GM21717 (cell line): ENCODE measurements around the gene CDKL4.
"Not testable (repeated sequence)": the region's sequence is repeated elsewhere in the genome, so short reads cannot be mapped to it uniquely, and the experiment has no call there.

Source experiments
- ATAC-seq: cut with Tn5 transposase; IDR thresholded peaks from one replicate; pipeline ENCODE4 v1.9.1; 2021; ENCODE audit warnings: mild to moderate bottlenecking, moderate library complexity; ENCODE audit not compliant: unreplicated experiment

CDKL4 gene

GRCh38 chr2:39243469-39244123, at the start of gene CDKL4:
Gene CDKL4, minus strand, starts transcription at chr2:39243970.
- ATAC-seq: no peak

- no peak for ATAC-seq
Observed at GRCh38 chr2:39290433-39290832, 46.7 kb upstream of the CDKL4 start.

- ATAC-seq: no peak
Observed at GRCh38 chr2:39289609-39290008, 45.8 kb upstream of the CDKL4 start.

DNA sequence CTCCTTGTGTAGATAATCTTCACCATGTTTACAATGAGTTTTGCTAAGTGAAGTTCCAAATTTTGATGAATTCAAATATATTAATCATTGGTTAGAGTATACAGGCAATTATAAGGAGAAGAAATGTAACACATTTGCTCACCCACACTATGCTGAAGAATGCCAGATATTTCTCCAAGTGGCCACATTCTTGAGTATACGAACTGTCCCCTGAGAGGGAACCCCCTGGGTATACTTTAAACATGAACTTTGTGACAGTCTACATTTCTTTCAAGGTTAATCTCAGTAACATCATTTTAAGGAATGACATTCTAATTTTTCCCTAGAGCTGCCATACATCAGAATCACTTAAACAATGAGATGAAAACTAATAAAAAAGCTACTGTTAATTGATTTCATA, 39.8 kb upstream of the CDKL4 start:
- no peak for ATAC-seq

DNA sequence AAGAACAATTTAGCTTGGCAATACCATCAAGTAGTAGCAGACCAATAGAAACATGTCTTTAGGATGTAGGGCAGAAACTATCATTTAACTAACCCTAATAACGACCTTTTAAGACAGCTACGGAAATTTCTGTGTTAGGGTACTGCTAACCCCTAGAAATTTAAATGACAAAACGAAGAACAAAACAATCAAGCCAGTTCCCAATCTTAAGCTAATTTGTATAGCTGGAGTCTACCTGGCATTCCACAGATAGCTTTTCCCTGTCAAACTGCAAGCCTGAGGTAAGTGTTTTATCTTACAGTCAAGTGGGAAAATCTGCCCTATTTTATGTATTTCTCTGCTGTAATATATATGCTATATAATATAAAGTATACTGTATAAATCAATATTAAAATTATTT, 37.6 kb upstream of the CDKL4 start:
- ATAC-seq: no peak

- ATAC-seq: no peak
Observed at GRCh38 chr2:39275016-39275415, 31.2 kb upstream of the CDKL4 start.

GRCh38 chr2:39269941-39270340, 26.2 kb upstream of the CDKL4 start:
- no peak for ATAC-seq

GRCh38 chr2:39266916-39267434, 23.2 kb upstream of the CDKL4 start:
- no peak for ATAC-seq

GRCh38 chr2:39266139-39266805, 22.5 kb upstream of the CDKL4 start:
- peak; percentile 85 for ATAC-seq

DNA sequence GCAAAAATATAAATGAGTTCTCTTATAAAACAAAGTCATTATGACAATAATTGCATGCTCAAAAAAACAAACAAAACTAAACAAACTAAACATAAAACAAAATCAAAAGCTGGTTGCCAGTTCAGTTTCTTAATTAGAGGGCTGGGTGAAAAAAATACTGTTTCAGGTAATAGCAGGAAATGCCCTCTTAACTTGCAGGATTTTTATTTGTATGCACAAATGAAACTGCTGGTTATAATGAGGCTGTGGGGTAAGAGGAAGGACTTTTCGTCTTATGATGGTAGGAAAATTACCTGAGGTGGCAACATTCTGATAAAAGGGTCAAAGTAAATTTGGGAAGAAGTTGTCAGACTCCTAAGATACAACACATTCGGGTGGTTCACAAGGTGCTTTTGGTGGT, 21.5 kb upstream of the CDKL4 start:
- no peak for ATAC-seq

- ATAC-seq: peak; percentile 54
Observed at GRCh38 chr2:39264733-39265132, 21.0 kb upstream of the CDKL4 start.

DNA sequence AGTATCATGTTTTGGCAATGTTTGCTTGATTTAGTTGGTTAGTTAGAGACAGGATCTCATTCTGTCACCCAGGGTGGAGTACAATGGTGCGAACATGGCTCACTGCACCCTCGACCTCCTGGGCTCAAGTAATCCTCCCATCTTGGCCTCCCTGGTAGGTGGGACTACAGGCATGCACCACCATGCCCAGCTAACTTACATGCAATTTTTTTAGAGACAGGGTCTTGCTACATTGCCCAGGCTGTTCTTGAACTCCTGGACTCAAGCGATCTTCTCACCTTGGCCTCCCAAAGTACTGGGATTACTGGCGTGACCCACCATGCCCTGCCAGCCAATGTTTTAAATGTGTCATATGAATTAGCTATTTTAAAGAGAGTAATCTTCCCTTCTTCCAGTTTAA, 16.3 kb upstream of the CDKL4 start:
- no peak for ATAC-seq

DNA sequence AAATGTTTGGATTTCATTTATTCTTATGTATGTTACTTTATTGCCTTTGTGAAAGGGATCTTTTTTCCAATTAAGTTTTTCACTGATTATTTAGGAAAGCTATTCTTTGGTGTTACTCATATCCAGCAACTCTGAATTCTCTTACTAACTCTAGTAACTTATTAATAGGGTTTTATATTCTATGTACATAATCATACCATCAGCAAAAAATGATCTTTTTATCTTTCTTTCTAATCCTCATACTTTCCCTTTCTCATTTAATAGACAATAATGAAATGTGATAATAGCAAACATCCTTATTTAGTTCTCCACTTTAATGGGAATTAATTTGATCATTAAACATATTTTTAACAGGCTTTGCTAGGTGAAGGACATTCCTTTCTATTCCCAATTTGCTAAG, 12.3 kb upstream of the CDKL4 start:
- no peak for ATAC-seq

- no peak for ATAC-seq
Observed at GRCh38 chr2:39252888-39253518, 9.2 kb upstream of the CDKL4 start.

DNA sequence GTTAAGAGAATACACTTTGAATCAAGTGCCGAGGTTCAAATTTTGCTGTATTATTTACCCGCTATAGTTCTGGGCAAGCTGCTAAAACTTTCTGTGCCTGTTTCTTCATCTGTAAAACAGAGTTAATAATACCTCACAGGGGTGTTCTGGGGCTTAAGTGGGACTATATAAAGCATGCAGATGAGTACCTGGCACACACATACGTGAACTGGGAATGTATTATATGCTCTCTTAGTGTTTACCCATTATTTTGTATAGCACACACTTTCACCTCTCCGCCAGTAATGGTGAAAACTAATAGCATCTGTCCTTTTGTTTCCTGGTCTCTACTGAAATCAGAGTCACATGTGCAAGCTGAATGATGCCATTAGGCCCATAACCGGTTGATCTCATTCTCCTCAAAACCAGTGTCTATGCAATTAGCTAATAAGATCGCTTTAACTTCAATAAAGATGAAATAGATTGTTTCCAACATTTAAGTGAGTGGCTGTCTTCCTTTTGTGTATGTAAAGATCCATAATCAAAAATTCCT, 3.8 kb upstream of the CDKL4 start:
- no peak for ATAC-seq

GRCh38 chr2:39246382-39246980, 2.7 kb upstream of the CDKL4 start:
- no peak for ATAC-seq

DNA sequence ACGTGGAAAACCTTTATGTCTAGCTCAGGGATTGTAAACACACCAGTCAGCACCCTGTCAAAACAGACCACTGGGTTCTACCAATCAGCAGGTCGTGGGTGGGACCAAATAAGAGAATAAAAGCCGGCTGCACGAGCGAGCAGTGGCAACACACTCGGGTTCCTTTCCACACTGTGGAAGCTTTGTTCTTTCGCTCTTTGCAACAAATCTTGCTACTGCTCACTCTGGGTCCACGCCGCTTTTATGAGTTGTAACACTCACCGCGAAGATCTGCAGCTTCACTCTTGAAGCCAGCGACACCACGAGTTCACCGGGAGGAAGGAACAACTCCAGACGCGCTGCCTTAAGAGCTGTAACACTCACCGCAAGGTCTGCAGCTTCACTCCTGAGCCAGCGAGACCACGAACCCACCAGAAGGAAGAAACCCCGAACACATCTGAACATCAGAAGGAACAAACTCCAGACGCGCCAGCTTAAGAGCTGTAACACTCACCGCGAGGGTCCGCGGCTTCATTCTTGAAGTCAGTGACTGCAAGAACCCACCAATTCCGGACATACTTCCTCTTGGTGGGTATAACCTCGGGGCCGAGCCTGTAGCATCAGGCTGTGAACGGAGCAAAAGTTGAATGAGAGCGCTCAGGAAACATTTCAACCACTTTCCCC, 1.3 kb upstream of the CDKL4 start:
- not testable (repeated sequence) for ATAC-seq

DNA sequence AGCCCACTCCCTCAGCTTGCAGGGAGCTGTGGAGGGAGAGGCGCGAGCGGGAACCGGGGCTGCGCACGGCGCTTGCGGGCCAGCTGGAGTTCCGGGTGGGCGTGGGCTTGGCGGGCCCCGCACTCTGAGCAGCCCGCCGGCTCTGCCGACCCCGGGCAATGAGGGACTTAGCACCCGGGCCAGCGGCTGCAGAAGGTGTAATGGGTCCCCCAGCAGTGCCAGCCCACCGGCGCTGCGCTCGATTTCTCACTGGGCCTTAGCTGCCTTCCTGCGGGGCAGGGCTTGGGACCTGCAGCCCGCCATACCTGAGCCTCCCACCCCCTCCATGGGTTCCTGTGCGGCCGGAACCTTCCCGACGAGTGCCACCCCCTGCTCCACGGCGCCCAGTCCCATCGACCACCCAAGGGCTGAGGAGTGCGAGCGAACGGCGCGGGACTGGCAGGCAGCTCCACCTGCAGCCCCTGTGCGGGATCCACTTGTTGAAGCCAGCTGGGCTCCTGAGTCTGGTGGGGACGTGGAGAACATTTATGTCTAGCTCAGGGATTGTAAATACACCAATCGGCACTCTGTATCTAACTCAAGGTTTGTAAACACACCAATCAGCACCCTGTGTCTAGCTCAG, 582 bp upstream of the CDKL4 start:
- ATAC-seq: not testable (repeated sequence)

DNA sequence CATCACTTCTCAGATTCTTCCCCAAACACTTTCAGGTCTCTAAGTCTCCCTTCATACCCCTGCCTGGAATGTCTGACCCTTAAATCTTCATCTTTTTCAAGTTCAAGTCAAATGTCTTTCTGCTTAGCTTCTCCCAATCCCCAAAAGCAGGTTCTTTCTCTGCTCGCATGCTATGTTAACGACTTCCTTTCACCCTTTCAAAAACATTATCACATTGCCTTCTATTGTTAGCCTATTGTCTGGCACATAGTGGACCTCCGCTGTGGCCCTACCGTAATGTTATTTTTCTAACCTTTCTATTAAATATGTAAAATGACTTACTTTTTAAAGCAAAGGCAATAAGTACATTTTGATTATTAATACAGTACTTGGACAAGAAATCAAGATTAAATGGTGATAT, 2.2 kb downstream of the CDKL4 start:
- no peak for ATAC-seq

- ATAC-seq: no peak
Observed at GRCh38 chr2:39240758-39241157, 3.0 kb downstream of the CDKL4 start.
